Astrocyte of the cerebellum (primary cell): ENCODE data around the gene ASF1B.

Experiments
- DNase-seq: peaks from one replicate; pipeline ENCODE4 v3.0.0-alpha.2; 2011; ENCODE audit warnings: low read depth
- H3K4me3 ChIP-seq: 2 replicates; pipeline ENCODE4 v1.5.1; 2011; ENCODE audit warnings: mild to moderate bottlenecking, low read depth, low read length, moderate library complexity
- CTCF ChIP-seq: IDR thresholded peaks from 2 replicates; pipeline ENCODE4 v1.5.1; 2012; ENCODE audit warnings: low read length, low read depth, moderate library complexity, mild to moderate bottlenecking; ENCODE audit errors: missing control alignments
- in situ Hi-C: cut with HindIII; loops from 2 replicates; pipeline ENCODE4 v1.10.0; 2017; ENCODE audit warnings: low sequenced_read_pairs

The ASF1B gene

GRCh38 chr19:14122924-14123323 is 13.5 kb downstream of the ASF1B start:
- DNase-seq: no peak
- no peak overlapping the region for H3K4me3 ChIP-seq
- TF ChIP-seq CTCF: no peak
- in situ Hi-C loops: no loop called here

GRCh38 chr19:14120497-14120780 is 15.9 kb downstream of the ASF1B start:
- DNase-seq: no peak
- in situ Hi-C loops: no loop called here
- TF ChIP-seq CTCF: no peak
- no peak overlapping the region for H3K4me3 ChIP-seq

- in situ Hi-C loops: no loop called here
- DNase-seq: no peak
- H3K4me3 ChIP-seq: no peak overlapping the region
- no peak for TF ChIP-seq CTCF
Measured at GRCh38 chr19:14119644-14120496, 16.5 kb downstream of the ASF1B start.

- peak overlapping the region; percentile 44 for H3K4me3 ChIP-seq
- no peak for DNase-seq
- no peak for TF ChIP-seq CTCF
- in situ Hi-C loops: no loop called here
Measured at GRCh38 chr19:14119146-14119545, 17.2 kb downstream of the ASF1B start.

GRCh38 chr19:14118165-14119051 is 18.0 kb downstream of the ASF1B start:
- no peak for DNase-seq
- in situ Hi-C loops: no loop called here
- peak overlapping the region; percentile 44 for H3K4me3 ChIP-seq
- no peak for TF ChIP-seq CTCF

- DNase-seq: peak; percentile 98
- in situ Hi-C loops: no loop called here
- peak within 1 kb of the TSS; percentile 88 for H3K4me3 ChIP-seq
- TF ChIP-seq CTCF: no peak
Measured at GRCh38 chr19:14117668-14118164, 18.7 kb downstream of the ASF1B start, which contains the start of gene PRKACA. TSS of gene PRKACA (minus strand) at chr19:14117762. CDS start at chr19:14117547, 215 bp downstream.
